HUES48 (cell line): Measurements from ENCODE around the gene WHRN.

Experiments
- H3K27ac ChIP-seq: one replicate; pipeline ENCODE4 v1.7.0; 2013; ENCODE audit warnings: low read depth, low read length, inconsistent platforms
- H3K27me3 ChIP-seq: 2 replicates; pipeline ENCODE4 v1.6.1; 2013; ENCODE audit warnings: mild to moderate bottlenecking, low read length; ENCODE audit not compliant: control insufficient read depth, insufficient read depth
- H3K36me3 ChIP-seq: 2 replicates; pipeline ENCODE4 v1.6.1; 2013; ENCODE audit warnings: low read length; ENCODE audit not compliant: control insufficient read depth, insufficient read depth
- H3K4me1 ChIP-seq: 2 replicates; pipeline ENCODE4 v1.6.1; 2013; ENCODE audit warnings: mild to moderate bottlenecking, low read length; ENCODE audit not compliant: control insufficient read depth, insufficient read depth
- H3K4me3 ChIP-seq: 2 replicates; pipeline ENCODE4 v1.5.1; 2013; ENCODE audit warnings: mild to moderate bottlenecking, low read depth, low read length
- H3K9ac ChIP-seq: 2 replicates; pipeline ENCODE4 v1.6.1; 2013; ENCODE audit warnings: mild to moderate bottlenecking, low read depth, low read length, moderate library complexity
- H3K9me3 ChIP-seq: 2 replicates; pipeline ENCODE4 v1.6.1; 2013; ENCODE audit warnings: low read length; ENCODE audit not compliant: control insufficient read depth, insufficient read depth

The WHRN gene

DNA sequence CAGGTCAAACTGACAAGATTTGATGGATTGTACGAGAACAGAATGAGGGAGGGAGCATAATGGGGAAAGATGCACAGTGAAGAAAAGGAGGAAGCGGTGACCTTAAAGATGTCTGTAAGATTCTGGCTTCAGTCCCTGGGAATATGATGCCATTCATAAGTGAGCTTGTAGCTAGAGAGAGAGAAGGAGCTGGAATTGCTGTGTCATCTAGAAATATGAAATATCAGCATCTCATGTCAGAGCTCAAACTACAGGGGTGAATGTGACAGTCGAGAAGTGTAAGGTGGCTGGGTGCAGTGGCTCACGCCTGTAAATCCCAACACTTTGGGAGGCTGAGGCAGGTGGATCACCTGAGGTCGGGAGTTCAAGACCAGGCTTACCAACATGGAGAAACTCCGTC lies 24.0 kb upstream of the WHRN start:
- Histone ChIP-seq H3K36me3 (no peaks in the 10 kb centered on the region), H3K9ac (no peak overlapping the region), H3K27me3 (no peaks in the 10 kb centered on the region), H3K4me3 (no peak overlapping the region), H3K27ac (no peak overlapping the region), H3K9me3 (no peaks in the 10 kb centered on the region), H3K4me1 (peaks cover 7% of the 10 kb centered on the region)

DNA sequence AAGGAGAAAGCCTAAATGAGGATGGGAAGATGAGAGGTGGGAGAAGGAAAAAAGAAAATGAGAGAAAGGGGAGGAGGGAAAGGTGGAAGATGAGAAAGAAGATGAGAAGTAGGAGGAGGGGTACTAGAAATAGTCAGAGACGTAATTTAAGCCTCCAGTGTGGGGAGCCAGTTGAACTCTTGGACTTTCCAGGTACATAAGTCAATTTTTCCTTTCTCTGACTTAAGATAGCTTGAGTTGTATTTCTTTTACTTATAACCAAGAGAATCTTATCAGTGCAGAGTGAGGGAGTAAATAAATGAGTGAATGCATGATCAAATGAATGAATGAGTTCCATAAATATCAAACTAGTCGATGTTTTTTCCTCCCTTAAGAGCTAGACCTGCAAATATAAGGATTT lies 21.5 kb upstream of the WHRN start:
- Histone ChIP-seq H3K27ac (no peak overlapping the region), H3K27me3 (no peaks in the 10 kb centered on the region), H3K9me3 (no peaks in the 10 kb centered on the region), H3K4me3 (no peak overlapping the region), H3K36me3 (no peaks in the 10 kb centered on the region), H3K4me1 (no peaks in the 10 kb centered on the region), H3K9ac (no peak overlapping the region)

DNA sequence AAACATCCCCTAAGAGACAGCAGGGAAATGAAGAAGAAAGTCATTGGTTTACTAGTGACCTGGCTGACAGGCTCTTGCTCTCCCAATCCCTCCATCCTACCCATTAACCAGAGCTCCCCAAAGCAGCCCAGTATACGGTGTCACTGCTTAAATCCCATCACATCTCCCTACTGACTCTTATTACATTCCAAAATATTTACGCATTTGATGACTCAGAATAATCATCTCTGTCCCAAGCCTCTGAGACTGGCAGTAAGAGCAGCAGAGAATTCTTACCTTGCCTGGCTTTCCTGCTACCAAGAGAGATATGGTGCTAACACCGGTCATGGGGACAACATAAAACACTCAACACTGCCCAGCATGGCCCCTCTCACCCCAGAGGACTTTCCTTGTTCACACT lies 20.2 kb upstream of the WHRN start:
- no peak overlapping the region for H3K27ac ChIP-seq
- no peaks in the 10 kb centered on the region for H3K27me3 ChIP-seq
- no peaks in the 10 kb centered on the region for H3K9me3 ChIP-seq
- H3K4me3 ChIP-seq, result no peak overlapping the region
- H3K36me3 ChIP-seq, result no peaks in the 10 kb centered on the region
- no peaks in the 10 kb centered on the region for H3K4me1 ChIP-seq
- H3K9ac ChIP-seq, result no peak overlapping the region

DNA sequence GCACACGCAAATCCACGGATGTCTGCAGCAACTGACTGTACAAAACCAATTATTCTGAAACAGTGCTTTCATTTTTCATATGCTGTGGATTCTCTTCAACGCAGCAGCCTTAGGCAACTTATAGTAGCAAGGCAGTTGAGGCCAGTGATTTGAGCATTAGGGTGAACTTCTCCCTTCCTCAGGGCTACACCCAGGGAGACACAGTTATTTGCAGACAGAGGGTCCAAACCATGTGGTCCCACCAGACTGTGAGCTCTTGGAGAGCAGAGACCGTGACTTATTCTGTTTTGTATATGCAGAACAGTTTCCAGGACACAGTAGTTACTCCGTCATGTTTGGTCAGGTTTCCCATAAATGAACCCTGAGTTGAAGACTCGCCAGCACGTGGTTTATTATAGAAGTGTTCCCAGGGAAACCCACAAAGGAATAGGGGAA lies 19.0 kb upstream of the WHRN start:
- Histone ChIP-seq H3K4me3 (no peak overlapping the region), H3K36me3 (no peaks in the 10 kb centered on the region), H3K9me3 (no peaks in the 10 kb centered on the region), H3K27me3 (no peaks in the 10 kb centered on the region), H3K9ac (no peak overlapping the region), H3K27ac (no peak overlapping the region), H3K4me1 (no peaks in the 10 kb centered on the region)

DNA sequence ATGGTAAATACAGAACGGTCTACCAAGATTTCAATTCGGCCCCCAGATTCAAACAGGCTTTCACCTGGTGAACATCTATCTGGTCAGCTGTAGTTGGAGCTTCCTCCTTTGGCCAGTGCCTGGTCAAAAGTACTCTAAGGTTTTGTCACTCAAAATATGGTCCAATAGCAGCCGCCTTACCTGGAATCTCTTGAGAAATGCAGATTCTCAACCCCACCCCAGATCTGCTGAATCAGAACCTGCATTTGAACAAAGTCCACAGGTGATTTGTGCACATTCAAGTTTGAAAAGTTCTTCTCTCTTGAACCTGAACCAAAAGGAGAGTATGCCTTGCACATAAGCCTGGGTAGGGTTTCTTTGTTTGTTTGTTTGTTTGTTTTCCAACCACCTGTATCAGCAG lies 17.6 kb upstream of the WHRN start:
- H3K9me3 ChIP-seq, result no peaks in the 10 kb centered on the region
- no peaks in the 10 kb centered on the region for H3K27me3 ChIP-seq
- no peak overlapping the region for H3K9ac ChIP-seq
- no peaks in the 10 kb centered on the region for H3K36me3 ChIP-seq
- no peaks in the 10 kb centered on the region for H3K4me1 ChIP-seq
- H3K27ac ChIP-seq, result no peak overlapping the region
- H3K4me3 ChIP-seq, result no peak overlapping the region

DNA sequence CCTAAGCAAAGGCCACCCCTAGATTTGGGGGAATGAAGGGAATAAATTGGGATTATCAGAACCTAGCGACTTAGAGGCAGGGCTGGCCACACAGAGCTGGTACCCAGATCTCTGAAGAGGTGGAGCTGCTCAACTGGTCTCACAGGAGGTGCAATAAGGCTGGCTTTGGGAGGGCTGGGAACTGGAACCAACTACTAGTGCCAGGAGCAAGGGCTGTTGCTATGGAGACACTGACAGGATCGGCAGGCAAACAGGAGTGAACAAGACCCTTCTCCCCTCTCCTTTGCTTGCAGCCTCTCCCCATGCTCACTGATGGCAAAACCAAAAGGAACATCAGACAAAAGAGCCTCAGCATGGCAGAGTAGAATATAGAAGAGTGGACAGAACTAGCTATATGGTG lies 17.0 kb upstream of the WHRN start:
- H3K4me3 ChIP-seq, result no peak overlapping the region
- no peaks in the 10 kb centered on the region for H3K9me3 ChIP-seq
- H3K36me3 ChIP-seq, result no peaks in the 10 kb centered on the region
- no peak overlapping the region for H3K27ac ChIP-seq
- H3K27me3 ChIP-seq, result no peaks in the 10 kb centered on the region
- no peaks in the 10 kb centered on the region for H3K4me1 ChIP-seq
- H3K9ac ChIP-seq, result no peak overlapping the region

DNA sequence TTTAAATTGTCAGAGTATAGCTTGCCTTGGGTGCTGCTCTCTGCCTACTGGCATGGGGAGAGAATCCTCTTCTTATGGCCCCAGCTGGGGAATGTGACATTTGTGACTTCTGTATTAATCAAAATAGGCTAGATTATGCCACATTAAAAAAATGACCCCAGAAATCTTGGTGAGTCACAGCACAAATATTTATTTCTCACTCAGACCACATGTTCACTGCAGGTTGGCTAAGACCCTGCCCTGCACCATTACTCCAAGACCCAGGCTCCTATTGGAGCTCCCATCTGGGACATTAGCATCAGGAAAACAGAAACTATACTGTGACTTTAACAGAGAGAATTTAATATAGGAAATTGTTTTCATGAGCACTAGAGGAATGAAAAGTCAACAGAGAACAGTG lies 16.6 kb upstream of the WHRN start:
- Histone ChIP-seq H3K27me3 (no peaks in the 10 kb centered on the region), H3K4me1 (no peaks in the 10 kb centered on the region), H3K27ac (no peak overlapping the region), H3K9ac (no peak overlapping the region), H3K9me3 (no peaks in the 10 kb centered on the region), H3K36me3 (no peaks in the 10 kb centered on the region), H3K4me3 (no peak overlapping the region)

DNA sequence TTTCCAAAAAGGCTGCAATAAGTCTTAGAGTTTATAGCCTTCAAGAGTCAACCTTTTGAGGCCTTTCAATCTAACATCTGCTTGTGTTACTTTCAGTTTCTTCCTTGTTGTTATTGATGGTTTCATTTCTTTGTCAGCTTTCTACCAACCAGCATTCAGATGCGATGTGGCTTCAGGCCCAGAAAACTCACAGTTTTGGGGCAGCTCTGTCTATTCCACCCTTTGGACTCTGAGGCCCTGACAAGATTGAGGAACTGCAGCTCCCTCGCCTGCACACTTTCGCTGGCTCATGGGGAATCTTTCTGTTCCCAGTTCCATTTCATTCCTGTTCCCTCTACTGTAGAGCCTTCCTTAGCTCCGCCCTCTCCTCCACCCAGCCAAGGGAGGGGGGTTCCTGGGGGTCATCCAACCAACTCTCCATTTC lies 13.3 kb upstream of the WHRN start:
- no peak overlapping the region for H3K9ac ChIP-seq
- no peaks in the 10 kb centered on the region for H3K27me3 ChIP-seq

DNA sequence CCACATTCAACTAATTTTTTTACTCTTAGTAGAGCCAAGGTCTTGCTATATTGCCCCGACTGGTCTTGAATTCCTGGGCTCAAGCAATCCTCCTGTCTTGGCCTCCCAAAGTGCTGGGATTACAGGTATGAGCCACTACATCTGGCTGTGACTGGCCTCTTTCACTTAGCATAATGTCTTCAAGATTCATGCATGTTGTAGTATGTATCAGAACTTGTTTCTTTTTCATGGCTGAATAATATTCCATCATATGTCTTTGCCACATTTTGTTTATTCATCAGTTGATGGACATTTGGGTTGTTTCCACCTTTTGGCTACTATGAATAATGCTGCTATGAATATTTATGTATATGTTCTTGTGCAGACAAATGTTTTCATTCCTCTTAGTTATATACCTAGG lies 12.8 kb upstream of the WHRN start:
- H3K4me3 ChIP-seq, result no peak overlapping the region
- no peak overlapping the region for H3K9ac ChIP-seq
- no peaks in the 10 kb centered on the region for H3K36me3 ChIP-seq
- no peaks in the 10 kb centered on the region for H3K9me3 ChIP-seq
- H3K27me3 ChIP-seq, result no peaks in the 10 kb centered on the region
- H3K4me1 ChIP-seq, result no peaks in the 10 kb centered on the region
- no peak overlapping the region for H3K27ac ChIP-seq

More for the DNA sequence above, 13.3 kb upstream of the WHRN start:
- Histone ChIP-seq H3K36me3 (no peaks in the 10 kb centered on the region), H3K4me1 (no peaks in the 10 kb centered on the region), H3K27ac (no peak overlapping the region), H3K4me3 (no peak overlapping the region), H3K9me3 (no peaks in the 10 kb centered on the region)

DNA sequence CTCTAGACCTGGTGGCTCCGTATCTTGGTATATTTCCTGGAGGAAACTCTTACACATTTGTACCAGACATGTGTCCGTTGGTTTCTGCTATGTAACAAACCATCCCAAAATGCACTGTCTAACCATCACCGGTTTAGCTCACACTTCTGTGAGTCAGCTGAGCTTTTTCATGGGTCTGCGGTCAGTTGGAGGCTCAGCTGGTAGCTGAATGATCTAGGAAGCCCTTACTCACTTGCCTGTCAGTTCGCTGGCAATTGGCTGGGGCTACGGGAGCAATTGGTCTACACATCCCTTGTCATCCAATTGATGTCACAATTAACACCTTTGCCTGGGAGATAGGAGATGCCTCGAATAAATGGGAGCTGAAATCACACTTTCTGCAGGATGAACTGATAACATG lies 11.6 kb upstream of the WHRN start:
- H3K4me3 ChIP-seq, result no peak overlapping the region

DNA sequence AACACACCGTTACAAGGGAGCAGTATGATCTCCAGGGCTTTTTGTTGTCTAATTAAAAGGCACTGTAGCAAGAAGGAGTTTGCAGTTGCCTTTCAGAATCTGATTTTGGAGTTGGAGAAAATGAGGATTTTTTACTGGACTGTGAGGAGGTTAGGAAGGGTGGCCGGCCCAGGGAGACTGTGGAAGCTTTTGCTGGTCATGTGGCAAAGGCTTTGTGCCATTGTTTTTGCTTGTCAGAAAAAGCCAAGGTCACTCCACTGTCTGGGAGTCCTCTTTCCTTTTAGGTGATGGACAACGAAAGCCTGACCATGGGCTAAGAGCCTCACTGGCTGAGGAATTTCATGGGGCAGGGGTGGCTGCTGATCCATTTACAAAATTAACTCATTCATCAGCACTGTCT lies 10.3 kb upstream of the WHRN start:
- H3K9ac ChIP-seq, result no peak overlapping the region
- H3K9me3 ChIP-seq, result no peaks in the 10 kb centered on the region
- H3K27me3 ChIP-seq, result no peaks in the 10 kb centered on the region
- no peaks in the 10 kb centered on the region for H3K4me1 ChIP-seq
- no peak overlapping the region for H3K4me3 ChIP-seq
- no peaks in the 10 kb centered on the region for H3K36me3 ChIP-seq
- no peak overlapping the region for H3K27ac ChIP-seq

More for the DNA sequence above, 11.6 kb upstream of the WHRN start:
- Histone ChIP-seq H3K9ac (no peak overlapping the region), H3K36me3 (no peaks in the 10 kb centered on the region), H3K4me1 (no peaks in the 10 kb centered on the region), H3K9me3 (no peaks in the 10 kb centered on the region), H3K27ac (no peak overlapping the region), H3K27me3 (no peaks in the 10 kb centered on the region)

DNA sequence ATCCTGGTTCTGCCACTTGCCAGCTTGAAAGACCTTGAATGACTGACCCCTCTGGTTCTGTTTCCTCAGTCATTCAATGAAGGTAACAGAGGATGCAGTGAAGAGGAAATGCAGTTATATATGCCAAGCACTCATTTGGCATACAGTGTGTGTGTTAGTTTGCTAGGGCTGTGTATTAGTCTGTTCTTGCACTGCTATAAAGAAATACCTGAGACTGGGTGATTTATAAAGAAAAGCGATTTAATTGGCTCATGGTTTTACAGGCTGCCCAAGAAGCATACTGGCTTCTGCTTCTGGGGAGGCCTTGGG lies 8.6 kb upstream of the WHRN start:
- Histone ChIP-seq H3K9ac (no peak overlapping the region), H3K4me3 (no peak overlapping the region), H3K9me3 (no peaks in the 10 kb centered on the region), H3K36me3 (no peaks in the 10 kb centered on the region), H3K27me3 (no peaks in the 10 kb centered on the region), H3K27ac (no peak overlapping the region), H3K4me1 (0 out of 2 replicates have a peak, but pooled peaks cover under 1% of the 10 kb centered on the region)
